ENCODE measurements around the gene FABP6. TPM values are rescaled to one million over a fixed set of nuclear protein-coding genes. Genes with fewer than 3 reads are reported as not detected.

The FABP6 gene
- total RNA-seq, 1 donor from 2014 or later, result not detected

GRCh38 chr5:160262151-160263074, 33.1 kb downstream of the FABP6 start:
- DNase-seq (ENCODE audit: low spot score), result peak; percentile 22

- no peak for DNase-seq (ENCODE audit: low spot score)
Measured at GRCh38 chr5:160263326-160263855, 34.1 kb downstream of the FABP6 start.

GRCh38 chr5:160266044-160266443, 36.7 kb downstream of the FABP6 start:
- DNase-seq (ENCODE audit: low spot score), result no peak

- DNase-seq (ENCODE audit: low spot score), result no peak
Measured at GRCh38 chr5:160266752-160267345, 37.5 kb downstream of the FABP6 start.

GRCh38 chr5:160268121-160268520, 38.8 kb downstream of the FABP6 start:
- no peak for DNase-seq (ENCODE audit: low spot score)

GRCh38 chr5:160269017-160269416, 39.7 kb downstream of the FABP6 start:
- DNase-seq (ENCODE audit: low spot score), result peak; percentile 75

- no peak for DNase-seq (ENCODE audit: low spot score)
Measured at GRCh38 chr5:160270704-160271103, 41.4 kb downstream of the FABP6 start.

- no peak for DNase-seq (ENCODE audit: low spot score)
Measured at GRCh38 chr5:160271396-160271795, 42.1 kb downstream of the FABP6 start.

GRCh38 chr5:160271836-160272235, 42.5 kb downstream of the FABP6 start:
- DNase-seq (ENCODE audit: low spot score), result no peak

- DNase-seq (ENCODE audit: low spot score), result no peak
Measured at GRCh38 chr5:160272264-160272663, 43.0 kb downstream of the FABP6 start.

- no peak for DNase-seq (ENCODE audit: low spot score)
Measured at GRCh38 chr5:160272889-160273288, 43.6 kb downstream of the FABP6 start.

- DNase-seq (ENCODE audit: low spot score), result no peak
Measured at GRCh38 chr5:160274483-160274931, 45.2 kb downstream of the FABP6 start.

GRCh38 chr5:160278343-160278742, 49.0 kb downstream of the FABP6 start:
- no peak for DNase-seq (ENCODE audit: low spot score)

GRCh38 chr5:160280384-160281095, 51.2 kb downstream of the FABP6 start:
- no peak for DNase-seq (ENCODE audit: low spot score)

GRCh38 chr5:160281275-160281674, 52.0 kb downstream of the FABP6 start:
- DNase-seq (ENCODE audit: low spot score), result no peak

- no peak for DNase-seq (ENCODE audit: low spot score)
Measured at GRCh38 chr5:160284291-160284873, 55.1 kb downstream of the FABP6 start.

GRCh38 chr5:160285316-160285715, 56.0 kb downstream of the FABP6 start:
- no peak for DNase-seq (ENCODE audit: low spot score)

GRCh38 chr5:160286947-160287346, 57.6 kb downstream of the FABP6 start:
- no peak for DNase-seq (ENCODE audit: low spot score)

- DNase-seq (ENCODE audit: low spot score), result peak; percentile 55
Measured at GRCh38 chr5:160287378-160288051, 58.2 kb downstream of the FABP6 start.
